MCF 10A (cell line): ENCODE results near the gene SCN2B. TPM values are rescaled to one million over a fixed set of nuclear protein-coding genes. Genes with fewer than 3 reads are reported as not detected.

ENCODE experiments used
- BruUV-seq: library from RNA; stranded (reverse); fragments of 400-500 nt; replicated peaks from 2 replicates; lab custom pipeline; 2021; lab: Mats Ljungman, UMichigan
- CTCF ChIA-PET: fragments of 300-600 bp; sonication (Branson Sonifier 250); formaldehyde crosslinking; extraction: SDS; loops from one replicate; lab custom pipeline; 2021; ENCODE audit warnings: antibody characterized with exemption, inconsistent platforms; lab: Yijun Ruan, JAX
- POLR2A ChIA-PET: fragments of 300-600, 350-650 bp; sonication (Branson Sonifier 250); formaldehyde crosslinking; extraction: SDS; loops from one replicate; lab custom pipeline; 2020; ENCODE audit warnings: antibody characterized with exemption, inconsistent platforms; lab: Yijun Ruan, JAX
- DNase-seq: peaks from one replicate; pipeline ENCODE4 v3.0.0-alpha.2; 2018; ENCODE audit not compliant: unreplicated experiment
- H3K27ac Mint-ChIP-seq: one replicate; pipeline ENCODE4 v1.8.0; 2022; ENCODE audit warnings: mild to moderate bottlenecking, low read depth, mixed read lengths; ENCODE audit not compliant: unreplicated experiment
- H3K27me3 Mint-ChIP-seq: one replicate; pipeline ENCODE4 v1.8.0; 2022; ENCODE audit warnings: mixed read lengths; ENCODE audit not compliant: insufficient read depth, unreplicated experiment
- H3K36me3 Mint-ChIP-seq: one replicate; pipeline ENCODE4 v1.8.0; 2022; ENCODE audit warnings: mild to moderate bottlenecking, moderate library complexity, mixed read lengths; ENCODE audit not compliant: insufficient read depth, unreplicated experiment
- H3K4me1 Mint-ChIP-seq: one replicate; pipeline ENCODE4 v1.8.0; 2022; ENCODE audit warnings: mixed read lengths; ENCODE audit not compliant: insufficient read depth, unreplicated experiment
- H3K4me3 Mint-ChIP-seq: one replicate; pipeline ENCODE4 v1.8.0; 2022; ENCODE audit warnings: mild to moderate bottlenecking, moderate library complexity, mixed read lengths; ENCODE audit not compliant: unreplicated experiment
- H3K9me3 Mint-ChIP-seq: one replicate; pipeline ENCODE4 v1.8.0; 2022; ENCODE audit warnings: mixed read lengths; ENCODE audit not compliant: unreplicated experiment
- CTCF ChIP-seq: fragments of 200-600 bp; IDR thresholded peaks from one replicate; pipeline ENCODE4 v1.8.0; 2022; ENCODE audit warnings: antibody characterized with exemption, mild to moderate bottlenecking; ENCODE audit not compliant: unreplicated experiment
- intact Hi-C: fragments of 100-400 bp; cut with micrococcal nuclease; formaldehyde crosslinking; loops from 2 replicates; pipeline ENCODE4 v1.14.1; 2022
- total RNA-seq: library from RNA; stranded (reverse); gene quantifications from 2 replicates; pipeline ENCODE4 v1.2.3, GENCODE V29; 2022

The SCN2B gene
- total RNA-seq, 1 experiment from 2014 or later, result not detected

- no peaks in the 10 kb centered on the region for H3K9me3 Mint-ChIP-seq
- H3K27me3 Mint-ChIP-seq, result peaks cover 43% of the 10 kb centered on the region
- ChIA-PET CTCF (interaction anchor here (0.5 to 2.3 kb wide), 7 partner anchors 19 to 1521 kb away, joined by 3 to 17 read pairs (median 3); no protein-coding TSS in a partner anchor), POLR2A (interaction anchor here (0.6 to 1.0 kb wide), 2 partner anchors 111 to 126 kb away, joined by 3 read pairs; partner anchors contain the start of gene MPZL2)
- no peak within 1 kb of the TSS for H3K27ac Mint-ChIP-seq
- DNase-seq, result peak; percentile 50
- TF ChIP-seq CTCF, result no peak
- no TSS peak for BruUV-seq
- H3K4me1 Mint-ChIP-seq, result peaks cover 8% of the 10 kb centered on the region
- peak within 1 kb of the TSS; percentile 47 for H3K4me3 Mint-ChIP-seq
- intact Hi-C loops, result no loop called here
- no peaks in the 10 kb centered on the region for H3K36me3 Mint-ChIP-seq
Observed at GRCh38 chr11:118152552-118153471, 23.6 kb downstream of the SCN2B start, which contains the start of gene SCN4B. Gene SCN4B (minus strand): TSS chr11:118152823. CDS start chr11:118152673, 150 bp downstream.

GRCh38 chr11:118152020-118152551 lies 24.4 kb downstream of the SCN2B start:
- Mint-ChIP-seq H3K27ac (no peak overlapping the region), H3K9me3 (no peaks in the 10 kb centered on the region), H3K27me3 (peaks cover 36% of the 10 kb centered on the region), H3K4me3 (peak overlapping the region; percentile 47), H3K4me1 (peaks cover 6% of the 10 kb centered on the region), H3K36me3 (no peaks in the 10 kb centered on the region)
- ChIA-PET CTCF (interaction anchor here (0.6 to 2.3 kb wide), 3 partner anchors 20 to 194 kb away, joined by 3 to 17 read pairs (median 6); no protein-coding TSS in a partner anchor), POLR2A (interaction anchor here (0.6 to 1.0 kb wide), 2 partner anchors 112 to 127 kb away, joined by 3 read pairs; partner anchors contain the start of gene MPZL2)
- BruUV-seq, result no TSS peak
- DNase-seq, result no peak
- intact Hi-C loops, result no loop called here
- no peak for TF ChIP-seq CTCF

GRCh38 chr11:118151431-118151830 lies 25.0 kb downstream of the SCN2B start:
- Mint-ChIP-seq H3K27me3 (peaks cover 29% of the 10 kb centered on the region), H3K9me3 (no peaks in the 10 kb centered on the region), H3K36me3 (no peaks in the 10 kb centered on the region), H3K4me3 (no peak overlapping the region), H3K4me1 (no peaks in the 10 kb centered on the region), H3K27ac (no peak overlapping the region)
- BruUV-seq, result no TSS peak
- DNase-seq, result peak; percentile 33
- POLR2A ChIA-PET, result no interaction called here
- CTCF ChIA-PET, result interaction anchor here (0.6 to 2.3 kb wide), 3 partner anchors 19 to 28 kb away, joined by 3 to 17 read pairs (median 8); no protein-coding TSS in a partner anchor
- intact Hi-C loops, result no loop called here
- TF ChIP-seq CTCF, result no peak

- no peak overlapping the region for H3K4me3 Mint-ChIP-seq
Observed at GRCh38 chr11:118149493-118149892, 26.9 kb downstream of the SCN2B start.

More at GRCh38 chr11:118149493-118149892, 26.9 kb downstream of the SCN2B start:
- Mint-ChIP-seq H3K36me3 (no peaks in the 10 kb centered on the region), H3K27me3 (peaks cover 17% of the 10 kb centered on the region), H3K4me1 (no peaks in the 10 kb centered on the region), H3K27ac (no peak overlapping the region), H3K9me3 (no peaks in the 10 kb centered on the region)
- TF ChIP-seq CTCF, result no peak
- DNase-seq, result no peak
- ChIA-PET CTCF (interaction anchor here (0.7 to 1.6 kb wide), 4 partner anchors 9 to 1869 kb away, joined by 3 to 8 read pairs (median 3); no protein-coding TSS in a partner anchor), POLR2A (no interaction called here)
- no TSS peak for BruUV-seq
- intact Hi-C loops, result loop anchor here (5.0 kb wide), 2 partner anchors 418 to 508 kb away; partner anchors contain the start of gene IFT46
